HEK293T (cell line): ENCODE data around the gene CRHR1.

Experiments
- BHLHE40 ChIP-seq: fragments of 450-650 bp; IDR thresholded peaks from 2 replicates; pipeline ENCODE4 v1.6.1; 2016; ENCODE audit warnings: mild to moderate bottlenecking, moderate library complexity, borderline replicate concordance
- CTBP1 ChIP-seq: fragments of 450-650 bp; IDR thresholded peaks from 2 replicates; pipeline ENCODE4 v1.6.1; 2016; ENCODE audit warnings: borderline replicate concordance
- ELF4 ChIP-seq: fragments of 450-650 bp; IDR thresholded peaks from 2 replicates; pipeline ENCODE4 v1.6.1; 2017; ENCODE audit warnings: antibody characterized with exemption
- FOXA1 ChIP-seq: fragments of 450-650 bp; IDR thresholded peaks from 2 replicates; pipeline ENCODE4 v1.6.1; 2016; ENCODE audit warnings: mild to moderate bottlenecking
- FOXK2 ChIP-seq: fragments of 450-650 bp; IDR thresholded peaks from 2 replicates; pipeline ENCODE4 v1.6.1; 2016; ENCODE audit warnings: mild to moderate bottlenecking
- FOXM1 ChIP-seq: fragments of 450-650 bp; IDR thresholded peaks from 2 replicates; pipeline ENCODE4 v1.6.1; 2017; ENCODE audit warnings: mild to moderate bottlenecking, borderline replicate concordance
- HDGF ChIP-seq: fragments of 450-650 bp; IDR thresholded peaks from 2 replicates; pipeline ENCODE4 v1.6.1; 2017; ENCODE audit warnings: antibody characterized with exemption, borderline replicate concordance
- L3MBTL2 ChIP-seq: fragments of 450-650 bp; conservative IDR thresholded peaks from 2 replicates; pipeline ENCODE4 v1.6.1; 2016; ENCODE audit warnings: mild to moderate bottlenecking
- NFRKB ChIP-seq: fragments of 450-650 bp; IDR thresholded peaks from 2 replicates; pipeline ENCODE4 v1.6.1; 2016; ENCODE audit warnings: mild to moderate bottlenecking, moderate library complexity
- SP1 ChIP-seq: fragments of 450-650 bp; IDR thresholded peaks from 2 replicates; pipeline ENCODE4 v1.6.1; 2017
- SUZ12 ChIP-seq: fragments of 450-650 bp; IDR thresholded peaks from 2 replicates; pipeline ENCODE4 v1.6.1; 2016; ENCODE audit warnings: mild to moderate bottlenecking
- TARDBP ChIP-seq: fragments of 450-650 bp; IDR thresholded peaks from 2 replicates; pipeline ENCODE4 v1.6.1; 2016
- ZNF384 ChIP-seq: fragments of 450-650 bp; IDR thresholded peaks from 2 replicates; pipeline ENCODE4 v1.6.1; 2016
- TF ChIP-seq, protein P1 (sequence below): fragments of 450-650 bp; IDR thresholded peaks from 2 replicates; pipeline ENCODE4 v1.6.1; 2016

DNA sequence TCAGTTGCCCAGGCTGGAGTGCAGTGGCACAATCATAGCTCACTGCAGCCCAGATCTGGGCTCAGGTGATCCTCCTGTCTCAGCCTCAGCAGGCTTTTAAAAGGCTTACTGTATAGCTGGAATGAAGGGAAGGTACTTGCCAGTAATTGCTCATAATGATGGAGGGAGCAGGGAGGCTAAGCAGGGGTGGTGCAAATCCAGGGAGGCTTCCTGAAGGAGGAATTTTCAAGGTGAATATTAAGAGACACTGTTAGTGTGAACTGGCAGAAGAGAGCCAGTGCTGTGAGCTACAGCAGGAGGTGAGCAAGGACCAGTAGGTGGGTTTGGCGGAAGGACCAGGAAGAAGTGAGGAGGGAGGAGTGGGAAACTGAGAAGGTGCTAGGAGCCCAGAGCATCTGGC lies 24.7 kb downstream of the CRHR1 start:
- TF ChIP-seq L3MBTL2 (no peak), FOXA1 (no peak), ELF4 (no peak), SP1 (no peak), HDGF (no peak), SUZ12 (no peak), FOXM1 (no peak), CTBP1 (no peak), BHLHE40 (no peak), ZNF384 (no peak), TARDBP (no peak), FOXK2 (no peak), NFRKB (no peak)
- TF ChIP-seq, protein P1, sequence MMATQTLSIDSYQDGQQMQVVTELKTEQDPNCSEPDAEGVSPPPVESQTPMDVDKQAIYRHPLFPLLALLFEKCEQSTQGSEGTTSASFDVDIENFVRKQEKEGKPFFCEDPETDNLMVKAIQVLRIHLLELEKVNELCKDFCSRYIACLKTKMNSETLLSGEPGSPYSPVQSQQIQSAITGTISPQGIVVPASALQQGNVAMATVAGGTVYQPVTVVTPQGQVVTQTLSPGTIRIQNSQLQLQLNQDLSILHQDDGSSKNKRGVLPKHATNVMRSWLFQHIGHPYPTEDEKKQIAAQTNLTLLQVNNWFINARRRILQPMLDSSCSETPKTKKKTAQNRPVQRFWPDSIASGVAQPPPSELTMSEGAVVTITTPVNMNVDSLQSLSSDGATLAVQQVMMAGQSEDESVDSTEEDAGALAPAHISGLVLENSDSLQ, result no peak
